Panc1 (cell line): Measurements from ENCODE around the gene EFNA5. TPM values are rescaled to one million over a fixed set of nuclear protein-coding genes. Genes with fewer than 3 reads are reported as not detected.

Experiments
- ATAC-seq: fragments of 200-7000 bp; cut with Tn5 transposase; 2 replicates; pipeline ENCODE4 v1.9.1; 2020; ENCODE audit warnings: mild to moderate bottlenecking, moderate library complexity
- BruUV-seq: library from RNA; stranded (reverse); fragments of 400-500 nt; replicated peaks from 2 replicates; lab custom pipeline; 2021; lab: Mats Ljungman, UMichigan
- CTCF ChIA-PET: fragments of 300-600 bp; sonication (Branson Sonifier 250); formaldehyde crosslinking; loops from one replicate; lab custom pipeline; 2022; ENCODE audit warnings: antibody characterized with exemption; lab: Charles Lee
- POLR2A ChIA-PET: fragments of 300-600 bp; sonication (Branson Sonifier 250); formaldehyde crosslinking; loops from one replicate; lab custom pipeline; 2022; ENCODE audit warnings: antibody characterized with exemption; lab: Charles Lee
- DNase-seq: peaks from one replicate; pipeline ENCODE4 v3.0.0-alpha.2; 2010; ENCODE audit warnings: low read depth, low spot score
- H3K27ac ChIP-seq: 2 replicates; pipeline ENCODE4 v1.5.1; 2011; ENCODE audit warnings: mild to moderate bottlenecking, low read length, inconsistent platforms
- H3K27me3 ChIP-seq: fragments of 200-500 bp; sonication (Bioruptor generic); 2 replicates; pipeline ENCODE4 v1.6.0; 2014; ENCODE audit warnings: low read length, inconsistent platforms; ENCODE audit not compliant: control insufficient read depth, insufficient read depth
- H3K36me3 ChIP-seq: fragments of 200-500 bp; sonication (Bioruptor generic); 2 replicates; pipeline ENCODE4 v1.5.1; 2014; ENCODE audit warnings: inconsistent platforms, mild to moderate bottlenecking, low read length, moderate library complexity; ENCODE audit not compliant: control insufficient read depth, insufficient read depth
- H3K4me1 ChIP-seq: 2 replicates; pipeline ENCODE4 v1.5.1; 2011; ENCODE audit warnings: inconsistent platforms, mild to moderate bottlenecking, low read length, moderate library complexity; ENCODE audit not compliant: control insufficient read depth, insufficient read depth
- H3K4me3 ChIP-seq, 2 experiments: 2 replicates each; pipeline ENCODE4 v1.5.1; 2011 to 2012; ENCODE audit warnings: low read depth in 2 of 2, low read length in 2 of 2, mild to moderate bottlenecking in 2 of 2, inconsistent platforms in 1 of 2, moderate library complexity in 1 of 2
- H3K9me3 ChIP-seq: fragments of 200-500 bp; sonication (Bioruptor generic); 2 replicates; pipeline ENCODE4 v1.5.1; 2014; ENCODE audit warnings: low read depth, mild to moderate bottlenecking, inconsistent platforms, low read length, moderate library complexity; ENCODE audit not compliant: control insufficient read depth, insufficient read depth
- POLR2AphosphoS5 ChIP-seq: IDR thresholded peaks from 2 replicates; pipeline ENCODE4 v1.6.1; 2012; ENCODE audit warnings: mild to moderate bottlenecking, low read depth, low read length, moderate library complexity
- SIN3A ChIP-seq: IDR thresholded peaks from 2 replicates; pipeline ENCODE4 v1.6.1; 2012; ENCODE audit warnings: low read depth, mild to moderate bottlenecking, low read length, moderate library complexity, borderline replicate concordance; ENCODE audit not compliant: insufficient read depth
- TCF7L2 ChIP-seq: IDR thresholded peaks from 2 replicates; pipeline ENCODE4 v1.6.1; 2011; ENCODE audit warnings: mild to moderate bottlenecking, low read depth, low read length, inconsistent platforms
- in situ Hi-C: cut with HindIII; loops from 2 replicates; pipeline ENCODE4 v1.10.0; 2016; ENCODE audit warnings: low sequenced_read_pairs, low pct_unique_long_range_greater_than_20kb
- intact Hi-C: fragments of 100-400 bp; cut with micrococcal nuclease; formaldehyde crosslinking; loops from one replicate; pipeline ENCODE4 v1.10.0; 2022; ENCODE audit not compliant: unreplicated experiment
- total RNA-seq: library from RNA; stranded (reverse); gene quantifications from one replicate; pipeline ENCODE4 v1.2.1, GENCODE V29; 2021; ENCODE audit not compliant: unreplicated experiment
- TF ChIP-seq, protein P1 (sequence below): fragments of 450-650 bp; IDR thresholded peaks from 2 replicates; pipeline ENCODE4 v1.5.1; 2017; ENCODE audit warnings: mild to moderate bottlenecking
- TF ChIP-seq, protein P2 (sequence below), 2 experiments: IDR thresholded peaks; 2 replicates each; pipeline ENCODE4 v1.6.1; 2011 to 2012; ENCODE audit warnings: low read depth in 2 of 2, control low read depth in 1 of 2, low read length in 1 of 2, mild to moderate bottlenecking in 1 of 2, moderate library complexity in 1 of 2; ENCODE audit not compliant: insufficient read depth in 1 of 2

EFNA5 gene
- total RNA-seq, 1 experiment from 2014 or later, result 30.5 TPM

DNA sequence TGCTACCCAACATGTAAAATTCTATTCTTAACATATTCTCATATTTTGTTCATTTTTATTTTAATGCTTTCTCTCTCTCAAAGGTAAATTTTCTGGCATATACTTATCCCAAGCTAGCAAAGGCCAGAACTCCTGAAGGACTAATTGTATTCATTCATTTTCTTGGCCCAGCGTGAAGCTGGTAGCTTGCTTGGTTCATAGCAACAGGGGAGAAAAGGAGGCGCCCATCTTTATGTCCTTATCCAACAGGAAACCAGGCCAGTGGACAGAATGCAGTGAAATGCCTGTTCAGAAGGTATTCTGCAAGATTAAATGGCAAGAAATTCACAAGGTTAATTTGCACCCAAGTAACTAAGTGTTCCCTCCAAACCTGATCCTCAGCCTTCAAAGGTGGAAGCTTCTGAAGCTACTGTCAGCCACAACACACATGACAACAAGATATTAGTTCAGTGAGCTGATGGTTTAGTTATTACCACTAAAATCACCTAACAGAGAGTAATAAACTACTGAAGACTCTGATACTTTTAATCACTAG is 5.6 kb downstream of the EFNA5 start:
- TF ChIP-seq, protein P1, sequence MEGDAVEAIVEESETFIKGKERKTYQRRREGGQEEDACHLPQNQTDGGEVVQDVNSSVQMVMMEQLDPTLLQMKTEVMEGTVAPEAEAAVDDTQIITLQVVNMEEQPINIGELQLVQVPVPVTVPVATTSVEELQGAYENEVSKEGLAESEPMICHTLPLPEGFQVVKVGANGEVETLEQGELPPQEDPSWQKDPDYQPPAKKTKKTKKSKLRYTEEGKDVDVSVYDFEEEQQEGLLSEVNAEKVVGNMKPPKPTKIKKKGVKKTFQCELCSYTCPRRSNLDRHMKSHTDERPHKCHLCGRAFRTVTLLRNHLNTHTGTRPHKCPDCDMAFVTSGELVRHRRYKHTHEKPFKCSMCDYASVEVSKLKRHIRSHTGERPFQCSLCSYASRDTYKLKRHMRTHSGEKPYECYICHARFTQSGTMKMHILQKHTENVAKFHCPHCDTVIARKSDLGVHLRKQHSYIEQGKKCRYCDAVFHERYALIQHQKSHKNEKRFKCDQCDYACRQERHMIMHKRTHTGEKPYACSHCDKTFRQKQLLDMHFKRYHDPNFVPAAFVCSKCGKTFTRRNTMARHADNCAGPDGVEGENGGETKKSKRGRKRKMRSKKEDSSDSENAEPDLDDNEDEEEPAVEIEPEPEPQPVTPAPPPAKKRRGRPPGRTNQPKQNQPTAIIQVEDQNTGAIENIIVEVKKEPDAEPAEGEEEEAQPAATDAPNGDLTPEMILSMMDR, result no peak
- TF ChIP-seq SIN3A, result no peak
- Histone ChIP-seq H3K4me1 (peaks cover 27% of the 10 kb centered on the region), H3K36me3 (peaks cover 3% of the 10 kb centered on the region; the same call in 1 of the 2 replicates), H3K4me3 (no peak overlapping the region), H3K9me3 (no peaks in the 10 kb centered on the region), H3K27me3 (no peaks in the 10 kb centered on the region), H3K27ac (no peak overlapping the region)
- ChIA-PET POLR2A (no interaction called here), CTCF (no interaction called here)
- DNase-seq (no peak), ATAC-seq (no peak)
- in situ Hi-C loops, result no loop called here
- BruUV-seq, result no TSS peak
- intact Hi-C loops, result loop anchor here (10.0 kb wide), 1 partner anchor 190 kb away; no protein-coding TSS in a partner anchor

DNA sequence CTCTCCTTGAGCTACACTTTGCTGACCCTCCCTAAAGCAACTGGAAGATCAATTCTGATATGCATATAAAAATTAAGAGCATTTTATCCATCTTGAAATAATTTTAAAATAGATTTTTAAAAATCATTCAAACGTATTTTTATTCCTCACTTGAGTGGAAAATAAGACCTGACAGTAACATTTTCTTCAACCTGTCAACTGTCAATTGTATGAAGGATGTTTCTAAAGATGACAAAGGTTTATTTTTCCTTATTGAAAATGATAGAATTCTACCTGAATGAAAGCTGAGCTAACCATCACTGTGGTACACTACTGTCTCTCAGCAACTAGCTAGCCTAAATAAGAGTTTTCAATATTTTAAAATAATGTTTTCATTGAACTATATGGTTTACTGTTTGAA is 7.0 kb downstream of the EFNA5 start:
- H3K4me3 ChIP-seq, result no peak overlapping the region
- no peaks in the 10 kb centered on the region for H3K27me3 ChIP-seq
- in situ Hi-C loops, result no loop called here
- ChIA-PET CTCF (no interaction called here), POLR2A (no interaction called here)
- TF ChIP-seq SIN3A (no peak), TCF7L2 (no peak), POLR2AphosphoS5 (no peak)
- TF ChIP-seq, protein P1, result no peak
- TF ChIP-seq, protein P2, sequence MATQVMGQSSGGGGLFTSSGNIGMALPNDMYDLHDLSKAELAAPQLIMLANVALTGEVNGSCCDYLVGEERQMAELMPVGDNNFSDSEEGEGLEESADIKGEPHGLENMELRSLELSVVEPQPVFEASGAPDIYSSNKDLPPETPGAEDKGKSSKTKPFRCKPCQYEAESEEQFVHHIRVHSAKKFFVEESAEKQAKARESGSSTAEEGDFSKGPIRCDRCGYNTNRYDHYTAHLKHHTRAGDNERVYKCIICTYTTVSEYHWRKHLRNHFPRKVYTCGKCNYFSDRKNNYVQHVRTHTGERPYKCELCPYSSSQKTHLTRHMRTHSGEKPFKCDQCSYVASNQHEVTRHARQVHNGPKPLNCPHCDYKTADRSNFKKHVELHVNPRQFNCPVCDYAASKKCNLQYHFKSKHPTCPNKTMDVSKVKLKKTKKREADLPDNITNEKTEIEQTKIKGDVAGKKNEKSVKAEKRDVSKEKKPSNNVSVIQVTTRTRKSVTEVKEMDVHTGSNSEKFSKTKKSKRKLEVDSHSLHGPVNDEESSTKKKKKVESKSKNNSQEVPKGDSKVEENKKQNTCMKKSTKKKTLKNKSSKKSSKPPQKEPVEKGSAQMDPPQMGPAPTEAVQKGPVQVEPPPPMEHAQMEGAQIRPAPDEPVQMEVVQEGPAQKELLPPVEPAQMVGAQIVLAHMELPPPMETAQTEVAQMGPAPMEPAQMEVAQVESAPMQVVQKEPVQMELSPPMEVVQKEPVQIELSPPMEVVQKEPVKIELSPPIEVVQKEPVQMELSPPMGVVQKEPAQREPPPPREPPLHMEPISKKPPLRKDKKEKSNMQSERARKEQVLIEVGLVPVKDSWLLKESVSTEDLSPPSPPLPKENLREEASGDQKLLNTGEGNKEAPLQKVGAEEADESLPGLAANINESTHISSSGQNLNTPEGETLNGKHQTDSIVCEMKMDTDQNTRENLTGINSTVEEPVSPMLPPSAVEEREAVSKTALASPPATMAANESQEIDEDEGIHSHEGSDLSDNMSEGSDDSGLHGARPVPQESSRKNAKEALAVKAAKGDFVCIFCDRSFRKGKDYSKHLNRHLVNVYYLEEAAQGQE (IDR thresholded peaks at IDR 0.05; ENCODE audit: insufficient read depth in 1 of 2, low read depth in 2 of 2, low read length in 1 of 2), result no peak
- H3K4me1 ChIP-seq, result peaks cover 26% of the 10 kb centered on the region
- intact Hi-C loops, result loop anchor here (10.0 kb wide), 1 partner anchor 189 kb away; no protein-coding TSS in a partner anchor
- H3K9me3 ChIP-seq, result no peaks in the 10 kb centered on the region
- ATAC-seq (no peak), DNase-seq (no peak)
- BruUV-seq, result no TSS peak
- H3K27ac ChIP-seq, result no peak overlapping the region
- peaks cover 3% of the 10 kb centered on the region; the same call in 1 of the 2 replicates for H3K36me3 ChIP-seq
